Parathyroid adenoma (tissue), 2 donors: Measurements from ENCODE around the gene COL5A3.

Experiments used
- H2AFZ ChIP-seq: fragments of 300-600 bp; sonication (generic); one replicate; pipeline ENCODE4 v1.7.0; 2017; ENCODE audit warnings: antibody characterized with exemption, mild to moderate bottlenecking
- H3K27ac ChIP-seq: fragments of 300-600 bp; sonication (generic); one replicate; pipeline ENCODE4 v1.7.0; 2017
- H3K27me3 ChIP-seq: fragments of 300-600 bp; sonication (generic); one replicate; pipeline ENCODE4 v1.7.0; 2017; ENCODE audit warnings: low read length; ENCODE audit not compliant: control insufficient read depth, insufficient read depth
- H3K36me3 ChIP-seq: fragments of 300-600 bp; sonication (generic); one replicate; pipeline ENCODE4 v1.7.0; 2017; ENCODE audit warnings: low read length; ENCODE audit not compliant: control insufficient read depth, insufficient read depth
- H3K4me1 ChIP-seq: fragments of 300-600 bp; sonication (generic); one replicate; pipeline ENCODE4 v1.7.0; 2017; ENCODE audit warnings: control low read depth
- H3K4me2 ChIP-seq: fragments of 300-600 bp; sonication (generic); one replicate; pipeline ENCODE4 v1.7.0; 2017; ENCODE audit warnings: low read length
- H3K4me3 ChIP-seq: fragments of 300-600 bp; sonication (generic); one replicate; pipeline ENCODE4 v1.7.0; 2017; ENCODE audit warnings: low read depth, low read length
- H3K79me2 ChIP-seq: fragments of 300-600 bp; sonication (generic); one replicate; pipeline ENCODE4 v1.7.0; 2017; ENCODE audit warnings: control low read depth
- H3K9ac ChIP-seq: fragments of 300-600 bp; sonication (generic); one replicate; pipeline ENCODE4 v1.7.0; 2017; ENCODE audit warnings: mild to moderate bottlenecking
- H3K9me3 ChIP-seq: fragments of 300-600 bp; sonication (generic); one replicate; pipeline ENCODE4 v1.7.0; 2017; ENCODE audit warnings: low read length; ENCODE audit not compliant: control insufficient read depth
- CTCF ChIP-seq: fragments of 300-600 bp; sonication (generic); IDR thresholded peaks from one replicate; pipeline ENCODE4 v1.7.0; 2017; ENCODE audit warnings: antibody characterized with exemption, mild to moderate bottlenecking
- donor health status: primary hyperparathyroidism.

The COL5A3 gene

DNA sequence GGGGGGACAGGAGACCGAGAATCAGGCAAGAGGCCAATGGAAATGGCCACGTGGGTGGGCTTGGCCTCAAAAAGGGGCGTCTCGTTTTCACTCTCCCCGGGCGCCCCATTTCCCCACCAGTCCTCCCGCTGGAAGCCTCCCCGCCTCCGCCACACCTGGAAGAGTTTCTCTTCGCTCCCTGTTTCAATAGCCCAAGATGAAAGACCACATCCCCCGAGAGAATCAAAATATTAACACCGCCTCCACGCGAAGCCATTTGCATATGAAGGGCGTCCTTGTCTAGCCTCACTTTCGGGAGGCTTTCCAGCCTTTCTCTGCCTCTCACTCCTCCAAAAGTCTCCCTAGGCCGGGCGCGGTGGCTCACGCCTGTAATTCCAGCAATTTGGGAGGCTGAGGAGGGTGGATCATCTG, 73.3 kb downstream of the COL5A3 start:
- TF ChIP-seq CTCF, result no peak
- Histone ChIP-seq H3K4me2 (peak overlapping the region; percentile 77), H3K79me2 (no peaks in the 10 kb centered on the region), H3K9ac (no peak overlapping the region), H3K4me1 (peaks cover 9% of the 10 kb centered on the region), H3K9me3 (no peaks in the 10 kb centered on the region), H3K27me3 (no peaks in the 10 kb centered on the region), H3K27ac (no peak overlapping the region), H3K36me3 (no peaks in the 10 kb centered on the region), H3K4me3 (peak overlapping the region; percentile 18), H2AFZ (peak overlapping the region; percentile 2)

- Histone ChIP-seq H3K36me3 (no peaks in the 10 kb centered on the region), H3K27ac (no peak within 1 kb of the TSS), H3K9ac (no peak within 1 kb of the TSS), H3K4me2 (peak within 1 kb of the TSS; percentile 88), H3K79me2 (no peaks in the 10 kb centered on the region), H3K4me1 (peaks cover 9% of the 10 kb centered on the region), H3K9me3 (no peaks in the 10 kb centered on the region), H2AFZ (peak within 1 kb of the TSS; percentile 72), H3K4me3 (peak within 1 kb of the TSS; percentile 50), H3K27me3 (no peaks in the 10 kb centered on the region)
- no peak for TF ChIP-seq CTCF
Measured at GRCh38 chr19:9936326-9937000, 73.8 kb downstream of the COL5A3 start, which contains the start of gene OLFM2. Gene OLFM2, minus strand, starts transcription at chr19:9936515. Its CDS starts 149 bp downstream, at chr19:9936366.

DNA sequence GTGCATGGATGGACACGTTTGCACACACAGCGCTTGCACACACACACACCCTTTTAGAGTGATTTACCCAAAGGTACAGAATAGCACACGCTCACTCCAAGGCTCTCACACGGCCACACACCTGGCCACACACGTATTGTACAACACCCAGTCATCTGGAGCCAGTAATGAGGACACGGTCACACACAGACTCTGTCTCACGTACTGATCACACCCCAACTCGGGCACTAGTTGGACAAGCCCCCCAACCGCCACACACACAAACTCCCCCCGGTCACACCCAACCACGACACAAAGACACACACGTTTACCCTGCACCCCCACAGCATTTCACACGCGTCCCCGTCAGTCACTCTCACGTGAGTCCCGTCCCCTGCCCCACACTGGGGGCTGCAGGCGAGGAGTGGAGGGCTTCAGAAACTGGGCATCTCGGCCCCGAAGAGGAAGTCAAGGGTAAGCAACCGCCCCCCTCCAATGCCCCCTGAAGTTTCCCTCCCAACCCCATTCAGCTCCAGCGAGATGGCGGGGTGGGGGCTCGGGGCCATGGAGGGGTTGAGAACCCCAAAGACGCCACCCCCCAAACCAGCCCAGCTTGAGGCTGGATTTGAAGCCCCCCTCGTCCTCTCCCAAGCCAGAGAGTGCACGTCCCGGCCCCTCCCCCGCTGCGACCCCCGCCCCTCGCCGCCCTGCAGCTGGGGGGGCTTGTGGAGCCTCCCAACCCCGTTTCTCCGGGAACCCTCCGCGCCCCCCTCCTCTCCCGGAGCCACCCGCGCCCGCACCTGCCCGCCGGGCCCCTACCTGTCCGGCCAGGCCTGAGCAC, 74.6 kb downstream of the COL5A3 start:
- Histone ChIP-seq H3K4me1 (peaks cover 12% of the 10 kb centered on the region), H3K79me2 (no peaks in the 10 kb centered on the region), H3K27ac (no peak overlapping the region), H3K36me3 (no peaks in the 10 kb centered on the region), H3K9me3 (no peaks in the 10 kb centered on the region), H3K9ac (no peak overlapping the region), H2AFZ (peak overlapping the region; percentile 72), H3K4me2 (peak overlapping the region; percentile 88), H3K27me3 (no peaks in the 10 kb centered on the region), H3K4me3 (peak overlapping the region; percentile 50)
- no peak for TF ChIP-seq CTCF

DNA sequence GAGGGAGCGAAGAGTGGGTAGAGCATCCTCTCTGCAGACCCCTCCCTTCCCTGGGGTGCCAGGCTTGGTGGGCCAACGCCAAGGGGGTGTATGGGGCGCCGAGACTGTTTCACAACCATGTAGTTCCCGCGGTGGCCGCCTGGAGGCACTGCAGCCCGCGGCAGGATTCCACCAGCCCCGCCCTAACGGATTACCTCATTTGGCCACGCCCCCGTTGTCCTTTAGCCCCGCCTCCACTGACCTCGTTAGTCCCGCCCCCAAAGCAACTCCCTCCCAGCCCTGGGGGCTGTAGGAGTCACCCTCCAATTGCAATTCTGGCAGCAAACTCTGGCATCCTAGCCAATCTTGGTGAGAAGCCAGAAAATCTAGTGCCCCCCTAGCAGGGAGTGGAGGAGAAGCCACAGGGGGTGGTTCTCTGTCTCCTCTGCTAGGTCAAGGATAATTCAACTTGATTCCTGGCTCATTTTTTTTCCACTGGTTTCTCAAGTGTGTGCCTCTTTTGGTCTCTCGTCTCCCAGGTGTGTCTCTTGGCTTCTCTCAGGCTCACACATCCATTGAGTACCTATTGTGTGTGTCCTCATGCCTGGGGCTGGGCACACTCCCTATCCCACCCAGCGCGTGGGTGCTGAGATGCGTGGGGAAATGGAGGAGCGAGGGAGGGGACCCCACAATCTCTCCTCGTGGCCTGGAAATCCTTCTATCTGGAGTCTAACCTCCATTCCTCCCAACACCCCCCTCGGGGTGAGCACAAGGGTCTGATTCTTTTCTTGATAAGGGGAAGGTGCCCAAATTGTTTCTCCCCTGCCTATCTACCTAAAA, 76.0 kb downstream of the COL5A3 start:
- Histone ChIP-seq H3K79me2 (no peaks in the 10 kb centered on the region), H3K9me3 (no peaks in the 10 kb centered on the region), H3K4me2 (peak overlapping the region; percentile 50), H3K36me3 (no peaks in the 10 kb centered on the region), H3K27me3 (no peaks in the 10 kb centered on the region), H3K27ac (no peak overlapping the region), H3K4me1 (peaks cover 12% of the 10 kb centered on the region), H3K9ac (no peak overlapping the region), H2AFZ (peak overlapping the region; percentile 13), H3K4me3 (no peak overlapping the region)
- TF ChIP-seq CTCF, result peak; percentile 93
